ENCODE data around the gene KDM4B. TPM values are rescaled to one million over a fixed set of nuclear protein-coding genes. Genes with fewer than 3 reads are reported as not detected.
"Not testable (repeated sequence)": the region's sequence is repeated elsewhere in the genome, so short reads cannot be mapped to it uniquely, and the experiment has no call there.

Gene KDM4B
- total RNA-seq, 2 experiments from 2014 or later, result 31.2 to 42.3 TPM

GRCh38 chr19:4951656-4952055 is 17.3 kb upstream of the KDM4B start:
- H3K27ac Mint-ChIP-seq, result no peak overlapping the region
- no peaks in the 10 kb centered on the region for H3K4me1 Mint-ChIP-seq
- no peak overlapping the region for H3K4me3 Mint-ChIP-seq
- CTCF ChIA-PET, result interaction anchor here (0.7 to 1.6 kb wide), 3 partner anchors 17 to 968 kb away, joined by 3 read pairs; no protein-coding TSS in a partner anchor
- H3K36me3 Mint-ChIP-seq, result peaks cover 49% of the 10 kb centered on the region
- no peaks in the 10 kb centered on the region for H3K9me3 Mint-ChIP-seq (ENCODE audit: low read depth)
- DNase-seq, result no peak
- H3K27me3 Mint-ChIP-seq, result no peaks in the 10 kb centered on the region
- ATAC-seq, result no peak

GRCh38 chr19:4952945-4953344 is 16.0 kb upstream of the KDM4B start:
- Mint-ChIP-seq H3K9me3 (ENCODE audit: low read depth) (no peaks in the 10 kb centered on the region), H3K4me1 (no peaks in the 10 kb centered on the region), H3K27ac (no peak overlapping the region), H3K36me3 (peaks cover 45% of the 10 kb centered on the region), H3K4me3 (no peak overlapping the region), H3K27me3 (no peaks in the 10 kb centered on the region)
- CTCF ChIA-PET, result interaction anchor here (1.6 kb wide), 1 partner anchor 15 kb away, joined by 3 read pairs; no protein-coding TSS in a partner anchor
- no peak for ATAC-seq
- DNase-seq, result no peak

- ATAC-seq; H3K27me3 Mint-ChIP-seq; H3K4me3 Mint-ChIP-seq; DNase-seq; H3K9me3 Mint-ChIP-seq (ENCODE audit: low read depth); H3K4me1 Mint-ChIP-seq; CTCF ChIA-PET: not testable (repeated sequence)
- H3K36me3 Mint-ChIP-seq, result peaks cover 40% of the 10 kb centered on the region
- H3K27ac Mint-ChIP-seq, result peak overlapping the region; percentile 57
Measured at GRCh38 chr19:4954320-4955149, 14.4 kb upstream of the KDM4B start.

- no peaks in the 10 kb centered on the region for H3K27me3 Mint-ChIP-seq
- ATAC-seq, result no peak
- CTCF ChIA-PET, result no interaction called here
Measured at GRCh38 chr19:4955274-4955673, 13.6 kb upstream of the KDM4B start.

GRCh38 chr19:4957981-4958380 is 10.9 kb upstream of the KDM4B start:
- Mint-ChIP-seq H3K27ac (no peak overlapping the region), H3K27me3 (no peaks in the 10 kb centered on the region), H3K9me3 (ENCODE audit: low read depth) (no peaks in the 10 kb centered on the region), H3K4me1 (no peaks in the 10 kb centered on the region), H3K36me3 (peaks cover 41% of the 10 kb centered on the region), H3K4me3 (no peak overlapping the region)
- CTCF ChIA-PET, result no interaction called here
- no peak for ATAC-seq
- no peak for DNase-seq

More at GRCh38 chr19:4955274-4955673, 13.6 kb upstream of the KDM4B start:
- H3K36me3 Mint-ChIP-seq, result peaks cover 44% of the 10 kb centered on the region
- H3K27ac Mint-ChIP-seq, result no peak overlapping the region
- no peak for DNase-seq
- H3K9me3 Mint-ChIP-seq (ENCODE audit: low read depth), result no peaks in the 10 kb centered on the region
- H3K4me3 Mint-ChIP-seq, result no peak overlapping the region
- H3K4me1 Mint-ChIP-seq, result no peaks in the 10 kb centered on the region

- Mint-ChIP-seq H3K36me3 (peaks cover 34% of the 10 kb centered on the region), H3K27me3 (no peaks in the 10 kb centered on the region), H3K9me3 (ENCODE audit: low read depth) (no peaks in the 10 kb centered on the region), H3K4me3 (no peak overlapping the region), H3K4me1 (peaks cover 2% of the 10 kb centered on the region), H3K27ac (no peak overlapping the region)
- DNase-seq (no peak), ATAC-seq (no peak)
- CTCF ChIA-PET, result interaction anchor here (1.3 to 1.8 kb wide), 2 partner anchors 69 to 90 kb away, joined by 3 to 4 read pairs; no protein-coding TSS in a partner anchor
Measured at GRCh38 chr19:4962085-4962619, 6.8 kb upstream of the KDM4B start.

GRCh38 chr19:4965061-4965460 is 3.9 kb upstream of the KDM4B start:
- H3K27me3 Mint-ChIP-seq, result no peaks in the 10 kb centered on the region

GRCh38 chr19:4966591-4966990 is 2.3 kb upstream of the KDM4B start:
- no peaks in the 10 kb centered on the region for H3K9me3 Mint-ChIP-seq (ENCODE audit: low read depth)
- DNase-seq (no peak), ATAC-seq (no peak)
- CTCF ChIA-PET, result interaction anchor here (1.3 to 2.9 kb wide), 2 partner anchors 35 to 94 kb away, joined by 4 to 14 read pairs; no protein-coding TSS in a partner anchor
- H3K4me1 Mint-ChIP-seq, result peaks cover 33% of the 10 kb centered on the region
- no peaks in the 10 kb centered on the region for H3K27me3 Mint-ChIP-seq
- no peak overlapping the region for H3K4me3 Mint-ChIP-seq
- peak overlapping the region; percentile 24 for H3K27ac Mint-ChIP-seq
- peaks cover 31% of the 10 kb centered on the region for H3K36me3 Mint-ChIP-seq

More at GRCh38 chr19:4965061-4965460, 3.9 kb upstream of the KDM4B start:
- ATAC-seq (no peak), DNase-seq (no peak)
- Mint-ChIP-seq H3K4me3 (no peak overlapping the region), H3K4me1 (peaks cover 17% of the 10 kb centered on the region), H3K36me3 (peaks cover 32% of the 10 kb centered on the region), H3K9me3 (ENCODE audit: low read depth) (no peaks in the 10 kb centered on the region), H3K27ac (no peak overlapping the region)
- CTCF ChIA-PET, result interaction anchor here (0.6 kb wide), 1 partner anchor 141 kb away, joined by 4 read pairs; no protein-coding TSS in a partner anchor

GRCh38 chr19:4967738-4968461 is 1.0 kb upstream of the KDM4B start:
- peak overlapping the region; percentile 74 for H3K4me3 Mint-ChIP-seq
- ATAC-seq (no peak), DNase-seq (no peak)
- CTCF ChIA-PET, result interaction anchor here (0.6 to 2.9 kb wide), 9 partner anchors 9 to 164 kb away, joined by 3 to 15 read pairs (median 3); no protein-coding TSS in a partner anchor
- no peaks in the 10 kb centered on the region for H3K27me3 Mint-ChIP-seq
- no peaks in the 10 kb centered on the region for H3K9me3 Mint-ChIP-seq (ENCODE audit: low read depth)
- H3K36me3 Mint-ChIP-seq, result peaks cover 22% of the 10 kb centered on the region
- H3K27ac Mint-ChIP-seq, result peak overlapping the region; percentile 93
- peaks cover 37% of the 10 kb centered on the region for H3K4me1 Mint-ChIP-seq

GRCh38 chr19:4969292-4969771 is 419 bp downstream of the KDM4B start:
- peak overlapping the region; percentile 87 for H3K4me3 Mint-ChIP-seq
- H3K36me3 Mint-ChIP-seq, result peaks cover 13% of the 10 kb centered on the region
- peaks cover 38% of the 10 kb centered on the region for H3K4me1 Mint-ChIP-seq
- DNase-seq, result no peak
- CTCF ChIA-PET, result interaction anchor here (0.8 to 3.5 kb wide), 8 partner anchors 51 to 336 kb away, joined by 3 to 17 read pairs (median 7); no protein-coding TSS in a partner anchor
- H3K27me3 Mint-ChIP-seq, result no peaks in the 10 kb centered on the region
- ATAC-seq, result no peak
- H3K27ac Mint-ChIP-seq, result peak overlapping the region; percentile 65
- H3K9me3 Mint-ChIP-seq (ENCODE audit: low read depth), result no peaks in the 10 kb centered on the region

GRCh38 chr19:4969772-4970531 is 1.0 kb downstream of the KDM4B start:
- H3K27ac Mint-ChIP-seq, result peak overlapping the region; percentile 65
- ATAC-seq (no peak), DNase-seq (peak; percentile 47)
- H3K27me3 Mint-ChIP-seq, result no peaks in the 10 kb centered on the region
- H3K9me3 Mint-ChIP-seq (ENCODE audit: low read depth), result no peaks in the 10 kb centered on the region
- CTCF ChIA-PET, result interaction anchor here (1.1 to 3.5 kb wide), 4 partner anchors 32 to 97 kb away, joined by 3 to 17 read pairs (median 14); no protein-coding TSS in a partner anchor
- peak overlapping the region; percentile 87 for H3K4me3 Mint-ChIP-seq
- H3K36me3 Mint-ChIP-seq, result peaks cover 7% of the 10 kb centered on the region
- peaks cover 42% of the 10 kb centered on the region for H3K4me1 Mint-ChIP-seq

GRCh38 chr19:4970558-4971423 is 1.9 kb downstream of the KDM4B start:
- CTCF ChIA-PET, result interaction anchor here (0.8 to 3.5 kb wide), 4 partner anchors 31 to 161 kb away, joined by 3 to 17 read pairs (median 6); no protein-coding TSS in a partner anchor
- no peak for ATAC-seq
- DNase-seq, result no peak
- no peaks in the 10 kb centered on the region for H3K9me3 Mint-ChIP-seq (ENCODE audit: low read depth)
- no peaks in the 10 kb centered on the region for H3K27me3 Mint-ChIP-seq
- peaks cover 42% of the 10 kb centered on the region for H3K4me1 Mint-ChIP-seq
- peak overlapping the region; percentile 87 for H3K4me3 Mint-ChIP-seq
- no peak overlapping the region for H3K27ac Mint-ChIP-seq
- H3K36me3 Mint-ChIP-seq, result peaks cover 4% of the 10 kb centered on the region

All from activated CD8-positive, alpha-beta memory T cell treated with anti-CD3 and anti-CD28 coated beads, Interleukin-2, amount 10 ng/mL, durations not matched to agents 7 days and 5 days (primary cell).